Measurements from ENCODE around the gene TCFL5. TPM values are rescaled to one million over a fixed set of nuclear protein-coding genes. Genes with fewer than 3 reads are reported as not detected.

TCFL5 gene
- total RNA-seq, 1 experiment from 2014 or later, result 15.1 TPM

GRCh38 chr20:62820208-62820961 lies 41.2 kb downstream of the TCFL5 start:
- Mint-ChIP-seq H3K4me1 (ENCODE audit: low read depth, unreplicated experiment) (peaks cover 4% of the 10 kb centered on the region), H3K9me3 (ENCODE audit: unreplicated experiment) (no peaks in the 10 kb centered on the region), H3K4me3 (ENCODE audit: unreplicated experiment) (no peak overlapping the region), H3K27ac (ENCODE audit: unreplicated experiment) (no peak overlapping the region), H3K27me3 (ENCODE audit: insufficient read depth, unreplicated experiment) (no peaks in the 10 kb centered on the region), H3K36me3 (ENCODE audit: insufficient read depth, unreplicated experiment) (peaks cover 4% of the 10 kb centered on the region)
- H3K27me3 ChIP-seq (replicated peaks; ENCODE audit: control insufficient read depth, insufficient read depth, low read length), result no peaks in the 10 kb centered on the region
- H3K4me3 ChIP-seq (ENCODE audit: low read depth, low read length), result no peak overlapping the region
- intact Hi-C loops (cut with micrococcal nuclease; ENCODE audit: unreplicated experiment), result no loop called here
- POLR2A ChIA-PET, result no interaction called here
- TF ChIP-seq CTCF (IDR thresholded peaks at IDR 0.05; ENCODE audit: insufficient read depth in 1 of 2, low read depth in 1 of 2, low read length in 1 of 2, severe bottlenecking in 1 of 2, unreplicated experiment in 1 of 2), result no peak
- DNase-seq, result no peak
- H3K4me1 ChIP-seq, result peaks cover 22% of the 10 kb centered on the region
- H3K36me3 ChIP-seq (ENCODE audit: control insufficient read depth, insufficient read depth, low read length), result no peaks in the 10 kb centered on the region
- CTCF ChIA-PET, result no interaction called here
- H3K9me3 ChIP-seq, result no peaks in the 10 kb centered on the region
- BruUV-seq (replicated peaks), result no TSS peak

- CTCF ChIA-PET, result interaction anchor here (0.5 kb wide), 1 partner anchor 112 kb away, joined by 7 read pairs; no protein-coding TSS in a partner anchor
- Mint-ChIP-seq H3K27ac (ENCODE audit: unreplicated experiment) (no peak overlapping the region), H3K36me3 (ENCODE audit: insufficient read depth, unreplicated experiment) (peaks cover 12% of the 10 kb centered on the region)
These were observed 42.0 kb downstream of the TCFL5 start for GRCh38 chr20:62819494-62820174.

More at GRCh38 chr20:62819494-62820174, 42.0 kb downstream of the TCFL5 start:
- no peak for DNase-seq
- TF ChIP-seq CTCF (IDR thresholded peaks at IDR 0.05; ENCODE audit: insufficient read depth in 1 of 2, low read depth in 1 of 2, low read length in 1 of 2, severe bottlenecking in 1 of 2, unreplicated experiment in 1 of 2), result no peak
- POLR2A ChIA-PET, result no interaction called here
- Histone ChIP-seq H3K4me1 (peaks cover 27% of the 10 kb centered on the region), H3K36me3 (ENCODE audit: control insufficient read depth, insufficient read depth, low read length) (no peaks in the 10 kb centered on the region), H3K4me3 (ENCODE audit: low read depth, low read length) (no peak overlapping the region), H3K27me3 (replicated peaks; ENCODE audit: control insufficient read depth, insufficient read depth, low read length) (no peaks in the 10 kb centered on the region), H3K9me3 (no peaks in the 10 kb centered on the region)
- H3K9me3 Mint-ChIP-seq (ENCODE audit: unreplicated experiment), result no peaks in the 10 kb centered on the region
- intact Hi-C loops (cut with micrococcal nuclease; ENCODE audit: unreplicated experiment), result no loop called here
- peaks cover 11% of the 10 kb centered on the region for H3K4me1 Mint-ChIP-seq (ENCODE audit: low read depth, unreplicated experiment)
- H3K4me3 Mint-ChIP-seq (ENCODE audit: unreplicated experiment), result no peak overlapping the region
- no peaks in the 10 kb centered on the region for H3K27me3 Mint-ChIP-seq (ENCODE audit: insufficient read depth, unreplicated experiment)
- BruUV-seq (replicated peaks), result no TSS peak

All from Caco-2 (cell line).